Measurements from ENCODE around the gene DDX39B.

DDX39B gene

DNA sequence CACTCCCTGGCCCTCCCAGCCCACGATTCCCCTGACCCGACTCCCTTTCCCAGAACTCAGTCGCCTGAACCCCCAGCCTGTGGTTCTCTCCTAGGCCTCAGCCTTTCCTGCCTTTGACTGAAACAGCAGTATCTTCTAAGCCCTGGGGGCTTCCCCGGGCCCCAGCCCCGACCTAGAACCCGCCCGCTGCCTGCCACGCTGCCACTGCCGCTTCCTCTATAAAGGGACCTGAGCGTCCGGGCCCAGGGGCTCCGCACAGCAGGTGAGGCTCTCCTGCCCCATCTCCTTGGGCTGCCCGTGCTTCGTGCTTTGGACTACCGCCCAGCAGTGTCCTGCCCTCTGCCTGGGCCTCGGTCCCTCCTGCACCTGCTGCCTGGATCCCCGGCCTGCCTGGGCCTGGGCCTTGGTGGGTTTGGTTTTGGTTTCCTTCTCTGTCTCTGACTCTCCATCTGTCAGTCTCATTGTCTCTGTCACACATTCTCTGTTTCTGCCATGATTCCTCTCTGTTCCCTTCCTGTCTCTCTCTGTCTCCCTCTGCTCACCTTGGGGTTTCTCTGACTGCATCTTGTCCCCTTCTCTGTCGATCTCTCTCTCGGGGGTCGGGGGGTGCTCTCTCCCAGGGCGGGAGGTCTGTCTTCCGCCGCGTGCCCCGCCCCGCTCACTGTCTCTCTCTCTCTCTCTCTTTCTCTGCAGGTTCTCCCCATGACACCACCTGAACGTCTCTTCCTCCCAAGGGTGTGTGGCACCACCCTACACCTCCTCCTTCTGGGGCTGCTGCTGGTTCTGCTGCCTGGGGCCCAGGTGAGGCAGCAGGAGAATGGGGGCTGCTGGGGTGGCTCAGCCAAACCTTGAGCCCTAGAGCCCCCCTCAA lies 30.5 kb upstream of the DDX39B start, which contains the start of gene LTA:
TSS of gene LTA (plus strand) at position 249 of the 871 bp plus-strand sequence. CDS start at position 703, 454 bp downstream.
- Histone ChIP-seq H3K9me3 (ENCODE audit: control insufficient read depth, insufficient read depth, low read depth, low read length) (no peaks in the 10 kb centered on the region), H3K36me3 (ENCODE audit: control insufficient read depth in 2 of 2, insufficient read depth in 1 of 2, low read length in 2 of 2) (no peaks in the 10 kb centered on the region), H3K4me3 (ENCODE audit: low read depth, low read length) (no peak within 1 kb of the TSS), H3K4me1 (ENCODE audit: control insufficient read depth, insufficient read depth, low read length) (no peaks in the 10 kb centered on the region), H3K27ac (ENCODE audit: extremely low read depth, low read depth, low read length) (no peak within 1 kb of the TSS)
- TF ChIP-seq ZSCAN23 (tag by site-specific recombination; IDR thresholded peaks at IDR 0.05) (no peak), ZNF366 (tag by site-specific recombination; conservative IDR thresholded peaks at IDR 0.05) (0 out of 2 replicates have a peak, but pooled peaks have one; percentile 12)
- POLR2A ChIA-PET = no interaction called here
- CTCF ChIA-PET = interaction anchor here (5.5 to 18.7 kb wide), 3 partner anchors 8 to 26 kb away, joined by 48 to 518 read pairs (median 71); partner anchors contain the start of genes LTB and NCR3

DNA sequence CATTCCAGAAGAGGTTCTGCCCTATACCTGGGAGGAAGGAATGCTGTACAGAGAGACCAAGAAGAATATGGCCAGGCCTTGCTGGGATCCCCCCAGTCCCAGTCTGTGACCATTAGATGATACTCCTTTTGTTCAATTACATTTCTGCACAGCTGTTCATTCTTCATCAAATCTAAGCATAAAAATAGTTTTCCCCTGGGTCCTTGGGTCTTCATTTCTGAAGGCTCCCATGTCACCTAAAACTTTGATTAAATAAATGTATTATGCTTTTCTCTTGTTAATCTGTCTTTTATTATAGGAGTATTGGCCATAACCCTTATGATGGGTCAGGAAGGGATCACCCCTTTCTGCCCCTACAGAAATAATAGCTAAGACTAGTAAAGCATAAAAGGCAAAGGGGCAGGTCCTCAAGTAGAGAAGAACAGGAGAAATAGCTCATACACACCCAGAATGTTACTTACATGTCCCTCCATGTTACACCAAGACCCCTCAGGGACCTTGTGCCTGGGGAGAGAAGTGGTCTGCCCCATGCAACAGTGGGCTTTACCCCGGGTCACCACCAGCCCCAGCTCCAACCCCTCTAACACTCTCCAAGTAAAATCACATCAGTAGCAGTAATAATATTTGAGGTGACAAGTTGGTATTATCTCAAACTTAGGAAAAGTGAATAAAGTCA lies 28.2 kb upstream of the DDX39B start:
- CTCF ChIA-PET = interaction anchor here (0.6 to 6.5 kb wide), 6 partner anchors 11 to 264 kb away, joined by 3 to 71 read pairs (median 6); partner anchors contain the start of genes ATP6V1G2, LST1 and LTB
- Histone ChIP-seq H3K9me3 (ENCODE audit: control insufficient read depth, insufficient read depth, low read depth, low read length) (no peaks in the 10 kb centered on the region), H3K27ac (ENCODE audit: extremely low read depth, low read depth, low read length) (no peak overlapping the region), H3K36me3 (ENCODE audit: control insufficient read depth in 2 of 2, insufficient read depth in 1 of 2, low read length in 2 of 2) (no peaks in the 10 kb centered on the region), H3K4me3 (ENCODE audit: low read depth, low read length) (no peak overlapping the region), H3K4me1 (ENCODE audit: control insufficient read depth, insufficient read depth, low read length) (no peaks in the 10 kb centered on the region)
- TF ChIP-seq ZNF140 (tag by site-specific recombination; IDR thresholded peaks at IDR 0.05) (no peak), SCRT2 (tag by site-specific recombination; IDR thresholded peaks at IDR 0.05) (no peak), ZNF777 (tag by site-specific recombination; IDR thresholded peaks at IDR 0.05; ENCODE audit: borderline replicate concordance) (no peak), ZNF266 (tag by site-specific recombination; IDR thresholded peaks at IDR 0.05; ENCODE audit: low read depth) (no peak), ZNF670 (tag by site-specific recombination; IDR thresholded peaks at IDR 0.05; ENCODE audit: low read depth) (no peak), ZNF555 (tag by site-specific recombination; conservative IDR thresholded peaks at IDR 0.05) (no peak), ZNF664 (tag by site-specific recombination; IDR thresholded peaks at IDR 0.05) (no peak), SALL2 (tag by site-specific recombination; IDR thresholded peaks at IDR 0.05; ENCODE audit: borderline replicate concordance) (no peak), ZSCAN16 (tag by site-specific recombination; IDR thresholded peaks at IDR 0.05) (no peak), ZNF624 (tag by site-specific recombination; IDR thresholded peaks at IDR 0.05) (no peak), SP2 (tag by site-specific recombination; IDR thresholded peaks at IDR 0.05) (no peak), ZNF76 (tag by site-specific recombination; IDR thresholded peaks at IDR 0.05; ENCODE audit: borderline replicate concordance, low read depth) (no peak)
- TF ChIP-seq, protein P1, sequence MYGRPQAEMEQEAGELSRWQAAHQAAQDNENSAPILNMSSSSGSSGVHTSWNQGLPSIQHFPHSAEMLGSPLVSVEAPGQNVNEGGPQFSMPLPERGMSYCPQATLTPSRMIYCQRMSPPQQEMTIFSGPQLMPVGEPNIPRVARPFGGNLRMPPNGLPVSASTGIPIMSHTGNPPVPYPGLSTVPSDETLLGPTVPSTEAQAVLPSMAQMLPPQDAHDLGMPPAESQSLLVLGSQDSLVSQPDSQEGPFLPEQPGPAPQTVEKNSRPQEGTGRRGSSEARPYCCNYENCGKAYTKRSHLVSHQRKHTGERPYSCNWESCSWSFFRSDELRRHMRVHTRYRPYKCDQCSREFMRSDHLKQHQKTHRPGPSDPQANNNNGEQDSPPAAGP (tag by site-specific recombination; IDR thresholded peaks at IDR 0.05) = no peak
- TF ChIP-seq, protein P2, sequence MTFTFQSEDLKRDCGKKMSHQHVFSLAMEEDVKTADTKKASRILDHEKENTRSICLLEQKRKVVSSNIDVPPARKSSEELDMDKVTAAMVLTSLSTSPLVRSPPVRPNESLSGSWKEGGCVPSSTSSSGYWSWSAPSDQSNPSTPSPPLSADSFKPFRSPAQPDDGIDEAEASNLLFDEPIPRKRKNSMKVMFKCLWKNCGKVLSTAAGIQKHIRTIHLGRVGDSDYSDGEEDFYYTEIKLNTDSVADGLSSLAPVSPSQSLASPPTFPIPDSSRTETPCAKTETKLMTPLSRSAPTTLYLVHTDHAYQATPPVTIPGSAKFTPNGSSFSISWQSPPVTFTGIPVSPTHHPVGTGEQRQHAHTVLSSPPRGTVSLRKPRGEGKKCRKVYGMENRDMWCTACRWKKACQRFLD (tag by site-specific recombination; IDR thresholded peaks at IDR 0.05) = no peak
- TF ChIP-seq, protein P3, sequence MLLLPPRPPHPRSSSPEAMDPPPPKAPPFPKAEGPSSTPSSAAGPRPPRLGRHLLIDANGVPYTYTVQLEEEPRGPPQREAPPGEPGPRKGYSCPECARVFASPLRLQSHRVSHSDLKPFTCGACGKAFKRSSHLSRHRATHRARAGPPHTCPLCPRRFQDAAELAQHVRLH (tag by site-specific recombination; IDR thresholded peaks at IDR 0.05) = no peak
- TF ChIP-seq, protein P4, sequence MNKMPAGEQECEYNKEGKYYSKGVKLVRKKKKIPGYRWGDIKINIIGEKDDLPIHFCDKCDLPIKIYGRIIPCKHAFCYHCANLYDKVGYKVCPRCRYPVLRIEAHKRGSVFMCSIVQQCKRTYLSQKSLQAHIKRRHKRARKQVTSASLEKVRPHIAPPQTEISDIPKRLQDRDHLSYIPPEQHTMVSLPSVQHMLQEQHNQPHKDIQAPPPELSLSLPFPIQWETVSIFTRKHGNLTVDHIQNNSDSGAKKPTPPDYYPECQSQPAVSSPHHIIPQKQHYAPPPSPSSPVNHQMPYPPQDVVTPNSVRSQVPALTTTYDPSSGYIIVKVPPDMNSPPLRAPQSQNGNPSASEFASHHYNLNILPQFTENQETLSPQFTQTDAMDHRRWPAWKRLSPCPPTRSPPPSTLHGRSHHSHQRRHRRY (tag by site-specific recombination; IDR thresholded peaks at IDR 0.05) = no peak
- TF ChIP-seq, protein P5, sequence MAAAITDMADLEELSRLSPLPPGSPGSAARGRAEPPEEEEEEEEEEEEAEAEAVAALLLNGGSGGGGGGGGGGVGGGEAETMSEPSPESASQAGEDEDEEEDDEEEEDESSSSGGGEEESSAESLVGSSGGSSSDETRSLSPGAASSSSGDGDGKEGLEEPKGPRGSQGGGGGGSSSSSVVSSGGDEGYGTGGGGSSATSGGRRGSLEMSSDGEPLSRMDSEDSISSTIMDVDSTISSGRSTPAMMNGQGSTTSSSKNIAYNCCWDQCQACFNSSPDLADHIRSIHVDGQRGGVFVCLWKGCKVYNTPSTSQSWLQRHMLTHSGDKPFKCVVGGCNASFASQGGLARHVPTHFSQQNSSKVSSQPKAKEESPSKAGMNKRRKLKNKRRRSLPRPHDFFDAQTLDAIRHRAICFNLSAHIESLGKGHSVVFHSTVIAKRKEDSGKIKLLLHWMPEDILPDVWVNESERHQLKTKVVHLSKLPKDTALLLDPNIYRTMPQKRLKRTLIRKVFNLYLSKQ (tag by site-specific recombination; IDR thresholded peaks at IDR 0.05; ENCODE audit: borderline replicate concordance) = no peak
- POLR2A ChIA-PET = interaction anchor here (1.1 to 1.6 kb wide), 2 partner anchors 10 to 29 kb away, joined by 3 to 5 read pairs; no protein-coding TSS in a partner anchor
